Colonic mucosa (tissue), 4 donors: ENCODE measurements around the gene ZNF324B. TPM values are rescaled to one million over a fixed set of nuclear protein-coding genes. Genes with fewer than 3 reads are reported as not detected.
"Not testable (repeated sequence)": the region's sequence is repeated elsewhere in the genome, so short reads cannot be mapped to it uniquely, and the experiment has no call there.

ENCODE experiments used
- DNase-seq: peaks from one replicate; pipeline ENCODE4 v3.0.0-alpha.2; 2020
- H3K27ac ChIP-seq: fragments of 200-600 bp; one replicate; pipeline ENCODE4 v1.8.0; 2021
- H3K27me3 ChIP-seq: fragments of 200-600 bp; one replicate; pipeline ENCODE4 v1.8.0; 2021
- H3K36me3 ChIP-seq: fragments of 200-600 bp; one replicate; pipeline ENCODE4 v1.8.0; 2021
- H3K4me1 ChIP-seq: fragments of 200-600 bp; one replicate; pipeline ENCODE4 v1.8.0; 2021; ENCODE audit warnings: mild to moderate bottlenecking
- H3K4me3 ChIP-seq: fragments of 200-600 bp; one replicate; pipeline ENCODE4 v1.8.0; 2021
- H3K9ac ChIP-seq, 2 donors: one replicate each; pipeline ENCODE4 v1.7.0; 2013; ENCODE audit warnings: control low read depth in 2 of 2, low read depth in 2 of 2, low read length in 2 of 2
- H3K9me3 ChIP-seq: fragments of 200-600 bp; one replicate; pipeline ENCODE4 v1.8.0; 2021
- CTCF ChIP-seq: fragments of 200-600 bp; IDR thresholded peaks from one replicate; pipeline ENCODE4 v1.8.0; 2022; ENCODE audit warnings: antibody characterized with exemption, mild to moderate bottlenecking
- intact Hi-C: fragments of 100-400 bp; cut with DNase I; formaldehyde crosslinking; loops from one replicate; pipeline ENCODE4 v1.14.1; 2022
- total RNA-seq, 2 donors: library from RNA; stranded (reverse); fragmentation: NEBNext Ultra II Directional in 1 of 2; extraction: Animal tissue kit (Norgen Biotek cat#: 25700) in 1 of 2; gene quantifications; one replicate each; pipeline ENCODE4 v1.2.1, GENCODE V29; 2021
- donor health status: healthy.
- donor health status: DM: no; HTN: no; CAD: no.
- donor health status: DM: no; HTN: no; CAD: no.

Gene ZNF324B
- total RNA-seq, 2 donors from 2014 or later: 4.4 to 7.5 TPM

- no peaks in the 10 kb centered on the region for H3K27me3 ChIP-seq
- no peaks in the 10 kb centered on the region for H3K36me3 ChIP-seq
- no peaks in the 10 kb centered on the region for H3K9me3 ChIP-seq
- DNase-seq: no peak
- no peak overlapping the region for H3K27ac ChIP-seq
- no peak overlapping the region for H3K4me3 ChIP-seq
- no peak overlapping the region for H3K9ac ChIP-seq
- no peak for TF ChIP-seq CTCF
- no peaks in the 10 kb centered on the region for H3K4me1 ChIP-seq
- intact Hi-C loops: no loop called here
Measured at GRCh38 chr19:58480481-58480830, 29.0 kb downstream of the ZNF324B start.

GRCh38 chr19:58480831-58481230 lies 29.4 kb downstream of the ZNF324B start:
- DNase-seq: no peak
- no peak for TF ChIP-seq CTCF
- Histone ChIP-seq H3K27ac (no peak overlapping the region), H3K4me1 (no peaks in the 10 kb centered on the region), H3K9me3 (no peaks in the 10 kb centered on the region), H3K36me3 (no peaks in the 10 kb centered on the region), H3K4me3 (no peak overlapping the region), H3K9ac (no peak overlapping the region), H3K27me3 (no peaks in the 10 kb centered on the region)
- intact Hi-C loops: no loop called here

GRCh38 chr19:58482372-58482771 lies 30.9 kb downstream of the ZNF324B start:
- DNase-seq: no peak
- Histone ChIP-seq H3K4me3 (no peak overlapping the region), H3K4me1 (no peaks in the 10 kb centered on the region), H3K9ac (no peak overlapping the region), H3K27ac (no peak overlapping the region), H3K27me3 (no peaks in the 10 kb centered on the region), H3K36me3 (no peaks in the 10 kb centered on the region), H3K9me3 (no peaks in the 10 kb centered on the region)
- intact Hi-C loops: no loop called here
- TF ChIP-seq CTCF: no peak

- Histone ChIP-seq H3K4me1 (no peaks in the 10 kb centered on the region), H3K27ac (no peak overlapping the region), H3K9ac (no peak overlapping the region), H3K4me3 (no peak overlapping the region), H3K27me3 (no peaks in the 10 kb centered on the region), H3K36me3 (no peaks in the 10 kb centered on the region), H3K9me3 (no peaks in the 10 kb centered on the region)
- no peak for DNase-seq
- no peak for TF ChIP-seq CTCF
- intact Hi-C loops: no loop called here
Measured at GRCh38 chr19:58483776-58484175, 32.4 kb downstream of the ZNF324B start.

GRCh38 chr19:58484349-58484748 lies 32.9 kb downstream of the ZNF324B start:
- H3K36me3 ChIP-seq, H3K4me1 ChIP-seq, H3K9ac ChIP-seq, H3K4me3 ChIP-seq, H3K9me3 ChIP-seq, H3K27me3 ChIP-seq, DNase-seq, intact Hi-C loops, H3K27ac ChIP-seq: not testable (repeated sequence)

- H3K9ac ChIP-seq: no peak overlapping the region
- intact Hi-C loops: no loop called here
- H3K36me3 ChIP-seq: no peaks in the 10 kb centered on the region
- no peak for TF ChIP-seq CTCF
- no peaks in the 10 kb centered on the region for H3K4me1 ChIP-seq
- no peak overlapping the region for H3K4me3 ChIP-seq
- no peak for DNase-seq
- no peak overlapping the region for H3K27ac ChIP-seq
- H3K9me3 ChIP-seq: no peaks in the 10 kb centered on the region
- H3K27me3 ChIP-seq: no peaks in the 10 kb centered on the region
Measured at GRCh38 chr19:58491393-58491792, 40.0 kb downstream of the ZNF324B start.
